ENCODE data around the gene MAP6D1.

MAP6D1 gene

GRCh38 chr3:183825456-183826161 is at the start of gene MAP6D1:
MAP6D1 (minus strand) TSS chr3:183825577; CDS start chr3:183825547, 30 bp downstream.
- Histone ChIP-seq H3K4me3 (ENCODE audit: low read length, poor library complexity, severe bottlenecking) (no peak within 1 kb of the TSS), H3K9ac (ENCODE audit: low read depth, low read length, poor library complexity, severe bottlenecking) (no peak within 1 kb of the TSS), H3F3A (ENCODE audit: low read depth) (no peaks in the 10 kb centered on the region), H3K9me2 (replicated peaks; ENCODE audit: low read depth, low read length) (no peaks in the 10 kb centered on the region), H3K4me2 (ENCODE audit: low read depth, low read length, poor library complexity, severe bottlenecking) (no peak within 1 kb of the TSS), H4K20me1 (ENCODE audit: insufficient read depth, low read length, poor library complexity, severe bottlenecking) (no peaks in the 10 kb centered on the region), H3K4me1 (ENCODE audit: insufficient read depth, low read length, poor library complexity, severe bottlenecking) (no peaks in the 10 kb centered on the region), H3K79me2 (ENCODE audit: insufficient read depth, low read length) (no peaks in the 10 kb centered on the region), H3K36me3 (ENCODE audit: insufficient read depth, low read length) (peaks cover 31% of the 10 kb centered on the region; the same call in 1 of the 2 replicates), H2AFZ (ENCODE audit: low read length) (no peak within 1 kb of the TSS), H3K27me3 (ENCODE audit: insufficient read depth, low read length, poor library complexity, severe bottlenecking) (no peaks in the 10 kb centered on the region), H3K9me3 (ENCODE audit: insufficient read depth, low read depth, low read length) (no peaks in the 10 kb centered on the region)
- TF ChIP-seq EZH2phosphoT487 (IDR thresholded peaks at IDR 0.05; ENCODE audit: borderline replicate concordance) (no peak), CTCF (conservative IDR thresholded peaks at IDR 0.05; ENCODE audit: low read length) (no peak)

- no peak overlapping the region for H3K4me2 ChIP-seq (ENCODE audit: low read depth, low read length, poor library complexity, severe bottlenecking)
- no peak overlapping the region for H3K9ac ChIP-seq (ENCODE audit: low read depth, low read length, poor library complexity, severe bottlenecking)
- H2AFZ ChIP-seq (ENCODE audit: low read length): no peak overlapping the region
- no peak overlapping the region for H3K4me3 ChIP-seq (ENCODE audit: low read length, poor library complexity, severe bottlenecking)
- no peak for TF ChIP-seq EZH2phosphoT487 (IDR thresholded peaks at IDR 0.05; ENCODE audit: borderline replicate concordance)
- TF ChIP-seq CTCF (conservative IDR thresholded peaks at IDR 0.05; ENCODE audit: low read length): no peak
- H3K27me3 ChIP-seq (ENCODE audit: insufficient read depth, low read length, poor library complexity, severe bottlenecking): no peaks in the 10 kb centered on the region
- no peaks in the 10 kb centered on the region for H3F3A ChIP-seq (ENCODE audit: low read depth)
- H3K4me1 ChIP-seq (ENCODE audit: insufficient read depth, low read length, poor library complexity, severe bottlenecking): peaks cover 7% of the 10 kb centered on the region
- no peaks in the 10 kb centered on the region for H3K9me2 ChIP-seq (replicated peaks; ENCODE audit: low read depth, low read length)
- H3K36me3 ChIP-seq (ENCODE audit: insufficient read depth, low read length): no peaks in the 10 kb centered on the region
- peaks cover 70% of the 10 kb centered on the region for H3K79me2 ChIP-seq (ENCODE audit: insufficient read depth, low read length)
- peaks cover 13% of the 10 kb centered on the region for H4K20me1 ChIP-seq (ENCODE audit: insufficient read depth, low read length, poor library complexity, severe bottlenecking)
- H3K9me3 ChIP-seq (ENCODE audit: insufficient read depth, low read depth, low read length): no peaks in the 10 kb centered on the region
These were observed 48.5 kb upstream of the MAP6D1 start for GRCh38 chr3:183873914-183874313.

GRCh38 chr3:183871541-183871940 is 46.2 kb upstream of the MAP6D1 start:
- Histone ChIP-seq H3K9me3 (ENCODE audit: insufficient read depth, low read depth, low read length) (no peaks in the 10 kb centered on the region), H3K27me3 (ENCODE audit: insufficient read depth, low read length, poor library complexity, severe bottlenecking) (no peaks in the 10 kb centered on the region), H3K4me2 (ENCODE audit: low read depth, low read length, poor library complexity, severe bottlenecking) (no peak overlapping the region), H3K79me2 (ENCODE audit: insufficient read depth, low read length) (peaks cover 53% of the 10 kb centered on the region), H3K36me3 (ENCODE audit: insufficient read depth, low read length) (peaks cover 7% of the 10 kb centered on the region; the same call in 1 of the 2 replicates), H3K9ac (ENCODE audit: low read depth, low read length, poor library complexity, severe bottlenecking) (no peak overlapping the region), H3K4me3 (ENCODE audit: low read length, poor library complexity, severe bottlenecking) (no peak overlapping the region), H3F3A (ENCODE audit: low read depth) (no peaks in the 10 kb centered on the region), H3K9me2 (replicated peaks; ENCODE audit: low read depth, low read length) (no peaks in the 10 kb centered on the region), H3K4me1 (ENCODE audit: insufficient read depth, low read length, poor library complexity, severe bottlenecking) (peaks cover 3% of the 10 kb centered on the region), H4K20me1 (ENCODE audit: insufficient read depth, low read length, poor library complexity, severe bottlenecking) (peaks cover 13% of the 10 kb centered on the region), H2AFZ (ENCODE audit: low read length) (no peak overlapping the region)
- no peak for TF ChIP-seq CTCF (conservative IDR thresholded peaks at IDR 0.05; ENCODE audit: low read length)
- no peak for TF ChIP-seq EZH2phosphoT487 (IDR thresholded peaks at IDR 0.05; ENCODE audit: borderline replicate concordance)

All from Loucy (cell line).